ENCODE data around the gene RGS3.

DNA sequence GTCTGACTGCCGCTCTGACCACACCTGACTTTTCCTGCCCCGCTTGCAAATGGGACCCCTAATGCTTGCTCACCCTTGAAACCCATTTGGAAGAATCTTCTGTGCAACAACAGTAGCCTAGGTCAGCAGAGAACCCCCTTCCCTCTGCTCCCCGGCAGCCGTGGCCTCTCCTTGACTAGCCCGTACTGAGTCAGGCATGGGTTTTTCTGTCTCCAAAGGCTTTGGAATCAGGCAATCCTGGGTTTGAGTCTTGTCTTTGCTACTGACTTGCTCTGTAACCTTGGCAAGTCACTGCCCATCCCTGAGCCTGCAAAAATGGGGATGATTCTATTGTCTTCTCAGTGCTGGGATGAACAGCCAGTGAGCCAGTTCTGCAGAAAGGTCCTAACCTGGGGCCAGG, 135.4 kb downstream of the RGS3 start:
- TF ChIP-seq REST (IDR thresholded peaks at IDR 0.05) (no peak), EP300 (IDR thresholded peaks at IDR 0.05) (no peak)

Data from A549 (cell line).